IMR-90 (cell line): ENCODE results near the gene DMD. TPM values are rescaled to one million over a fixed set of nuclear protein-coding genes. Genes with fewer than 3 reads are reported as not detected.

Source experiments
- ATAC-seq: fragments of 200-7000 bp; cut with Tn5 transposase; 2 replicates; pipeline ENCODE4 v1.9.1; 2020; ENCODE audit warnings: low read depth, mild to moderate bottlenecking, moderate library complexity
- BruUV-seq: library from RNA; stranded (reverse); fragments of 400-500 nt; replicated peaks from 2 replicates; lab custom pipeline; 2021; lab: Mats Ljungman, UMichigan
- CTCF ChIA-PET: fragments of 300-600 bp; formaldehyde crosslinking; extraction: SDS; loops from one replicate; lab custom pipeline; 2021; ENCODE audit warnings: antibody characterized with exemption; lab: Yijun Ruan, JAX
- POLR2A ChIA-PET: fragments of 300-600 bp; sonication (Branson Sonifier 250); formaldehyde crosslinking; loops from one replicate; lab custom pipeline; 2022; ENCODE audit warnings: antibody characterized with exemption; ENCODE audit not compliant: unreplicated experiment; lab: Charles Lee
- DNase-seq: peaks from one replicate; pipeline ENCODE4 v3.0.0; 2013
- H2AFZ ChIP-seq: replicated peaks from 2 replicates; pipeline ENCODE3; 2013; ENCODE audit warnings: low read length, mild to moderate bottlenecking; ENCODE audit not compliant: poor library complexity
- H2AK5ac ChIP-seq: 2 replicates; pipeline ENCODE4 v1.6.1; 2013; ENCODE audit warnings: low read depth, low read length, inconsistent platforms
- H2AK9ac ChIP-seq: replicated peaks from 2 replicates; pipeline ENCODE3; 2013; ENCODE audit warnings: mild to moderate bottlenecking, low read depth, low read length, moderate library complexity; ENCODE audit not compliant: poor library complexity
- H2BK120ac ChIP-seq: 2 replicates; pipeline ENCODE4 v1.6.1; 2013; ENCODE audit warnings: low read depth, low read length, inconsistent platforms
- H2BK15ac ChIP-seq: 3 replicates; pipeline ENCODE4 v1.6.1; 2013; ENCODE audit warnings: low read depth, low read length, inconsistent platforms
- H2BK20ac ChIP-seq: 2 replicates; pipeline ENCODE4 v1.6.1; 2013; ENCODE audit warnings: low read depth, mild to moderate bottlenecking, inconsistent platforms, low read length, moderate library complexity
- H2BK5ac ChIP-seq: 2 replicates; pipeline ENCODE4 v1.6.1; 2013; ENCODE audit warnings: mild to moderate bottlenecking, low read depth, low read length, inconsistent platforms; ENCODE audit not compliant: poor library complexity, severe bottlenecking
- H3K14ac ChIP-seq: replicated peaks from 2 replicates; pipeline ENCODE4 v1.6.1; 2013; ENCODE audit warnings: low read depth, low read length, inconsistent platforms
- H3K18ac ChIP-seq: 2 replicates; pipeline ENCODE4 v1.6.1; 2013; ENCODE audit warnings: low read depth, low read length, control low read depth
- H3K23ac ChIP-seq: 2 replicates; pipeline ENCODE4 v1.6.1; 2013; ENCODE audit warnings: low read depth, low read length, inconsistent platforms
- H3K27ac ChIP-seq: 2 replicates; pipeline ENCODE4 v1.5.1; 2013; ENCODE audit warnings: mild to moderate bottlenecking, control low read depth, low read length; ENCODE audit not compliant: insufficient read depth
- H3K27me3 ChIP-seq: 2 replicates; pipeline ENCODE4 v1.6.1; 2013; ENCODE audit warnings: low read length; ENCODE audit not compliant: control insufficient read depth, insufficient read depth
- H3K36me3 ChIP-seq: 2 replicates; pipeline ENCODE4 v1.6.1; 2013; ENCODE audit warnings: low read length, mixed read lengths; ENCODE audit not compliant: control insufficient read depth, insufficient read depth
- H3K4ac ChIP-seq: 2 replicates; pipeline ENCODE4 v1.6.1; 2013; ENCODE audit warnings: low read depth, low read length, inconsistent platforms
- H3K4me1 ChIP-seq: 2 replicates; pipeline ENCODE4 v1.6.1; 2013; ENCODE audit warnings: low read length, mixed read lengths; ENCODE audit not compliant: control insufficient read depth, insufficient read depth
- H3K4me2 ChIP-seq: 2 replicates; pipeline ENCODE4 v1.6.1; 2013; ENCODE audit warnings: low read depth, mild to moderate bottlenecking, control low read depth, low read length, moderate library complexity
- H3K4me3 ChIP-seq: 2 replicates; pipeline ENCODE4 v1.5.1; 2013; ENCODE audit warnings: low read depth, mild to moderate bottlenecking, control low read depth, low read length, moderate library complexity; ENCODE audit not compliant: insufficient read depth
- H3K56ac ChIP-seq: 2 replicates; pipeline ENCODE4 v1.6.1; 2013; ENCODE audit warnings: low read length, inconsistent platforms; ENCODE audit not compliant: insufficient read depth; ENCODE audit errors: extremely low read depth
- H3K79me1 ChIP-seq, 2 experiments: 2 replicates each; pipeline ENCODE4 v1.6.1; 2013; ENCODE audit warnings: low read length in 2 of 2, inconsistent platforms in 1 of 2, low read depth in 1 of 2
- H3K9ac ChIP-seq: 2 replicates; pipeline ENCODE4 v1.6.1; 2013; ENCODE audit warnings: low read depth, low read length, control low read depth
- H3K9me1 ChIP-seq: 2 replicates; pipeline ENCODE4 v1.6.1; 2013; ENCODE audit warnings: low read length, inconsistent platforms; ENCODE audit not compliant: insufficient read depth
- H3K9me3 ChIP-seq: 2 replicates; pipeline ENCODE4 v1.6.1; 2013; ENCODE audit warnings: low read length; ENCODE audit not compliant: control insufficient read depth, insufficient read depth
- H4K20me1 ChIP-seq: 2 replicates; pipeline ENCODE4 v1.6.1; 2013; ENCODE audit warnings: low read length, inconsistent platforms; ENCODE audit not compliant: insufficient read depth
- H4K5ac ChIP-seq: 2 replicates; pipeline ENCODE4 v1.6.1; 2013; ENCODE audit warnings: mild to moderate bottlenecking, low read depth, low read length, control low read depth
- H4K8ac ChIP-seq, 2 experiments: 2 replicates each; pipeline ENCODE4 v1.6.1; 2013; ENCODE audit warnings: low read depth in 2 of 2, low read length in 2 of 2, control low read depth in 1 of 2, inconsistent platforms in 1 of 2
- H4K91ac ChIP-seq: 2 replicates; pipeline ENCODE4 v1.6.1; 2013; ENCODE audit warnings: low read depth, low read length, inconsistent platforms; ENCODE audit not compliant: insufficient read depth
- BHLHE40 ChIP-seq: fragments of 150-350 bp; IDR thresholded peaks from 2 replicates; pipeline ENCODE4 v1.6.1; 2016; ENCODE audit warnings: mild to moderate bottlenecking, low read depth, low read length
- FOS ChIP-seq: fragments of 150-350 bp; IDR thresholded peaks from 2 replicates; pipeline ENCODE4 v1.6.1; 2016; ENCODE audit warnings: low read depth, low read length
- MAFK ChIP-seq: IDR thresholded peaks from 2 replicates; pipeline ENCODE4 v1.6.1; 2012; ENCODE audit warnings: low read depth, low read length, improper control_type of control experiment
- MAZ ChIP-seq: IDR thresholded peaks from 2 replicates; pipeline ENCODE4 v1.6.1; 2012; ENCODE audit warnings: low read depth, mild to moderate bottlenecking, low read length, improper control_type of control experiment, moderate library complexity, borderline replicate concordance
- MXI1 ChIP-seq: IDR thresholded peaks from 2 replicates; pipeline ENCODE4 v1.6.1; 2012; ENCODE audit warnings: low read depth, mild to moderate bottlenecking, low read length, moderate library complexity, borderline replicate concordance
- POLR2A ChIP-seq: IDR thresholded peaks from 2 replicates; pipeline ENCODE4 v1.6.1; 2012; ENCODE audit warnings: mild to moderate bottlenecking, low read depth, low read length
- RAD21 ChIP-seq: IDR thresholded peaks from 2 replicates; pipeline ENCODE4 v1.6.1; 2012; ENCODE audit warnings: low read length, improper control_type of control experiment
- RFX5 ChIP-seq: IDR thresholded peaks from 2 replicates; pipeline ENCODE4 v1.8.0; 2012; ENCODE audit warnings: low read depth, mild to moderate bottlenecking, low read length, moderate library complexity
- SMC3 ChIP-seq: fragments of 150-350 bp; IDR thresholded peaks from 2 replicates; pipeline ENCODE4 v1.6.1; 2016; ENCODE audit warnings: low read depth, mild to moderate bottlenecking, antibody characterized with exemption, low read length, moderate library complexity
- WGBS, 2 experiments: methylation state at CpG; one replicate each; pipeline versions ENCODE4 v1.1.5 to v1.1.7; 2013; ENCODE audit warnings: missing lambda C conversion rate in 2 of 2; ENCODE audit not compliant: insufficient read length in 1 of 2; ENCODE audit errors: extremely low coverage in 2 of 2; 5-methylcytosine and 5-hydroxymethylcytosine counted together
- dilution Hi-C: fragments of 300-500 bp; cut with HindIII; formaldehyde crosslinking; loops from one replicate; pipeline ENCODE4 v1.14.3; 2018; ENCODE audit warnings: low sequenced_read_pairs; ENCODE audit not compliant: unreplicated experiment
- in situ Hi-C: fragments of 300-500 bp; cut with MboI; formaldehyde crosslinking; loops from 3 replicates; pipeline ENCODE4 v1.14.3; 2019; ENCODE audit warnings: low sequenced_read_pairs, inconsistent platforms, mixed read lengths
- intact Hi-C: fragments of 100-400 bp; cut with micrococcal nuclease; formaldehyde crosslinking; loops from 2 replicates; pipeline ENCODE4 v1.10.0; 2022
- polyA plus RNA-seq, 3 experiments: library from polyadenylated mRNA; depleted of rRNA; stranded (reverse); fragments of >200 nt; gene quantifications; 2 replicates each; pipeline ENCODE4 v1.2.3, GENCODE V29; 2012; ENCODE audit warnings: low replicate concordance in 1 of 3
- total RNA-seq: library from RNA; depleted of rRNA; stranded (reverse); fragments of >200 nt; gene quantifications from 2 replicates; pipeline ENCODE4 v1.2.3, GENCODE V29; 2012
- TF ChIP-seq, protein P1 (sequence below): conservative IDR thresholded peaks from 2 replicates; pipeline ENCODE4 v1.5.1; 2012; ENCODE audit warnings: mild to moderate bottlenecking, low read depth, low read length, improper control_type of control experiment

Gene DMD
- total and polyA plus RNA-seq, 2 of the 4 experiments (the other 2 are of a cell fraction) = 6.6 to 11.8 TPM

DNA sequence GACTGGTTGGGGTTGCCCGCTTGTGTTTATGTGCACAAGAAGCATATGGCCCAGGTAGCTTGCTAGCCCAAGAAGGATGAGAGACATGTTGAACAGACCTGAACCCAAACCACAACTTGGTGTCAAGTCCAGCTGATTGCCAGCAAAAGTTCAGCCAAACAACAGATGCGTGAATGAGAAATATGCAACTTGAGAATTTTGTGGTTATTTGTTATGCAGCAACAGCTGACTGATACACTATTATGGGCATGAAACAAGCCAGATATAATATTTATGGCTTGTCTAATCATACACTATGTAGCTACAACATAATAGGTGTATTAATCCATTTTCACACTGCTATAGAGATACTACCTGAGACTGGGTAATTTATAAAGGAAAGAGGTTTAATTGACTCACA is 2073.2 kb downstream of the DMD start:
- ChIA-PET POLR2A (no interaction called here), CTCF (no interaction called here)
- Histone ChIP-seq H3K9ac (no peak overlapping the region), H3K4me3 (no peak overlapping the region), H4K20me1 (no peaks in the 10 kb centered on the region), H2AFZ (no peak overlapping the region), H3K27me3 (no peaks in the 10 kb centered on the region), H3K4me1 (no peaks in the 10 kb centered on the region), H3K56ac (no peak overlapping the region), H2AK5ac (no peak overlapping the region), H3K9me1 (no peaks in the 10 kb centered on the region), H3K4ac (no peak overlapping the region), H2BK5ac (no peak overlapping the region), H3K14ac (no peak overlapping the region), H3K9me3 (no peaks in the 10 kb centered on the region), H3K18ac (no peak overlapping the region), H3K36me3 (no peaks in the 10 kb centered on the region), H3K4me2 (no peak overlapping the region), H2BK15ac (no peak overlapping the region), H3K79me1 (no peaks in the 10 kb centered on the region), H2BK120ac (no peak overlapping the region), H2BK20ac (no peak overlapping the region), H3K27ac (no peak overlapping the region), H4K8ac (no peak overlapping the region), H4K5ac (no peak overlapping the region), H2AK9ac (no peak overlapping the region), H4K91ac (no peak overlapping the region), H3K23ac (no peak overlapping the region)
- DNase-seq (no peak), ATAC-seq (no peak)
- no CpG with 5 or more reads among the region's 2 CpGs for WGBS, 2 experiments
- dilution Hi-C loops (no loop called here), in situ Hi-C loops (no loop called here), intact Hi-C loops (no loop called here)
- BruUV-seq = no TSS peak
- TF ChIP-seq SMC3 = no peak
- no peak for TF ChIP-seq RFX5
- TF ChIP-seq POLR2A = no peak
- no peak for TF ChIP-seq MAFK
- no peak for TF ChIP-seq MXI1
- TF ChIP-seq RAD21 = no peak
- no peak for TF ChIP-seq BHLHE40
- no peak for TF ChIP-seq MAZ
- TF ChIP-seq, protein P1, sequence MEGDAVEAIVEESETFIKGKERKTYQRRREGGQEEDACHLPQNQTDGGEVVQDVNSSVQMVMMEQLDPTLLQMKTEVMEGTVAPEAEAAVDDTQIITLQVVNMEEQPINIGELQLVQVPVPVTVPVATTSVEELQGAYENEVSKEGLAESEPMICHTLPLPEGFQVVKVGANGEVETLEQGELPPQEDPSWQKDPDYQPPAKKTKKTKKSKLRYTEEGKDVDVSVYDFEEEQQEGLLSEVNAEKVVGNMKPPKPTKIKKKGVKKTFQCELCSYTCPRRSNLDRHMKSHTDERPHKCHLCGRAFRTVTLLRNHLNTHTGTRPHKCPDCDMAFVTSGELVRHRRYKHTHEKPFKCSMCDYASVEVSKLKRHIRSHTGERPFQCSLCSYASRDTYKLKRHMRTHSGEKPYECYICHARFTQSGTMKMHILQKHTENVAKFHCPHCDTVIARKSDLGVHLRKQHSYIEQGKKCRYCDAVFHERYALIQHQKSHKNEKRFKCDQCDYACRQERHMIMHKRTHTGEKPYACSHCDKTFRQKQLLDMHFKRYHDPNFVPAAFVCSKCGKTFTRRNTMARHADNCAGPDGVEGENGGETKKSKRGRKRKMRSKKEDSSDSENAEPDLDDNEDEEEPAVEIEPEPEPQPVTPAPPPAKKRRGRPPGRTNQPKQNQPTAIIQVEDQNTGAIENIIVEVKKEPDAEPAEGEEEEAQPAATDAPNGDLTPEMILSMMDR = no peak
- TF ChIP-seq FOS = no peak
